ENCODE results near the gene ACSS2.

The ACSS2 gene

GRCh38 chr20:34976286-34976685, 99.9 kb downstream of the ACSS2 start:
- no peak overlapping the region for H3K4me3 Mint-ChIP-seq
- H3K4me1 Mint-ChIP-seq (ENCODE audit: low read depth): no peaks in the 10 kb centered on the region
- intact Hi-C loops (cut with micrococcal nuclease): no loop called here
- no peaks in the 10 kb centered on the region for H3K9me3 Mint-ChIP-seq
- H3K36me3 Mint-ChIP-seq (ENCODE audit: low read depth): no peaks in the 10 kb centered on the region
- peaks cover 1% of the 10 kb centered on the region for H3K27me3 Mint-ChIP-seq
- H3K27ac Mint-ChIP-seq: no peak overlapping the region

Data from dendritic cell treated with granulocyte-macrophage colony-stimulating factor and Interleukin-4, amounts not matched to agents 40 ng/mL and 50 ng/mL, for 4 days (primary cell).